T-helper 2 cell treated with Interferon-gamma antibody and Interleukin-4, amounts not matched to agents 100 ng/mL and 5 ng/mL, for 36 hours (primary cell): ENCODE results near the gene UBE3B. TPM values are rescaled to one million over a fixed set of nuclear protein-coding genes. Genes with fewer than 3 reads are reported as not detected.

Experiments
- intact Hi-C: fragments of 100-400 bp; cut with micrococcal nuclease; formaldehyde crosslinking; loops from one replicate; pipeline ENCODE4 v1.15.1; 2023
- total RNA-seq: library from RNA; stranded (reverse); gene quantifications from 2 replicates; pipeline ENCODE4 v1.2.3, GENCODE V29; 2022

The UBE3B gene
- total RNA-seq, 1 donor from 2014 or later: 30.2 TPM

GRCh38 chr12:109550281-109550680 lies 72.8 kb downstream of the UBE3B start:
- intact Hi-C loops: no loop called here

- intact Hi-C loops: no loop called here
Measured at GRCh38 chr12:109551108-109551507, 73.7 kb downstream of the UBE3B start.

- intact Hi-C loops: no loop called here
Measured at GRCh38 chr12:109552971-109553370, 75.5 kb downstream of the UBE3B start.

GRCh38 chr12:109553483-109553882 lies 76.0 kb downstream of the UBE3B start:
- intact Hi-C loops: no loop called here

GRCh38 chr12:109553906-109554500 lies 76.6 kb downstream of the UBE3B start:
- intact Hi-C loops: no loop called here

GRCh38 chr12:109554761-109555160 lies 77.3 kb downstream of the UBE3B start:
- intact Hi-C loops: no loop called here

- intact Hi-C loops: no loop called here
Measured at GRCh38 chr12:109555431-109556315, 78.2 kb downstream of the UBE3B start.

GRCh38 chr12:109557200-109557599 lies 79.8 kb downstream of the UBE3B start:
- intact Hi-C loops: no loop called here

- intact Hi-C loops: no loop called here
Measured at GRCh38 chr12:109557805-109558204, 80.4 kb downstream of the UBE3B start.

GRCh38 chr12:109558374-109559199 lies 81.2 kb downstream of the UBE3B start:
- intact Hi-C loops: no loop called here

- intact Hi-C loops: no loop called here
Measured at GRCh38 chr12:109559200-109559505, 81.7 kb downstream of the UBE3B start.

GRCh38 chr12:109559601-109560000 lies 82.2 kb downstream of the UBE3B start:
- intact Hi-C loops: no loop called here

GRCh38 chr12:109560867-109561710 lies 83.7 kb downstream of the UBE3B start:
- intact Hi-C loops: no loop called here

- intact Hi-C loops: no loop called here
Measured at GRCh38 chr12:109561711-109562030, 84.2 kb downstream of the UBE3B start.

- intact Hi-C loops: no loop called here
Measured at GRCh38 chr12:109562871-109563270, 85.4 kb downstream of the UBE3B start.

- intact Hi-C loops: no loop called here
Measured at GRCh38 chr12:109563291-109564284, 86.2 kb downstream of the UBE3B start.

GRCh38 chr12:109566424-109566823 lies 89.0 kb downstream of the UBE3B start:
- intact Hi-C loops: no loop called here

- intact Hi-C loops: no loop called here
Measured at GRCh38 chr12:109567296-109567695, 89.9 kb downstream of the UBE3B start.

- intact Hi-C loops: no loop called here
Measured at GRCh38 chr12:109567967-109568366, 90.5 kb downstream of the UBE3B start.

GRCh38 chr12:109568486-109568885 lies 91.1 kb downstream of the UBE3B start:
- intact Hi-C loops: no loop called here
